ENCODE measurements around the gene DIS3. TPM values are rescaled to one million over a fixed set of nuclear protein-coding genes. Genes with fewer than 3 reads are reported as not detected.

DIS3 gene
- total and polyA plus RNA-seq, 2 of the 13 experiments (the other 11 are each of a cell fraction or from before 2014, with no cell fraction given), result 13.2 to 35.0 TPM

GRCh38 chr13:72792640-72793039, 10.9 kb upstream of the DIS3 start (continued):
- TF ChIP-seq, protein P1, sequence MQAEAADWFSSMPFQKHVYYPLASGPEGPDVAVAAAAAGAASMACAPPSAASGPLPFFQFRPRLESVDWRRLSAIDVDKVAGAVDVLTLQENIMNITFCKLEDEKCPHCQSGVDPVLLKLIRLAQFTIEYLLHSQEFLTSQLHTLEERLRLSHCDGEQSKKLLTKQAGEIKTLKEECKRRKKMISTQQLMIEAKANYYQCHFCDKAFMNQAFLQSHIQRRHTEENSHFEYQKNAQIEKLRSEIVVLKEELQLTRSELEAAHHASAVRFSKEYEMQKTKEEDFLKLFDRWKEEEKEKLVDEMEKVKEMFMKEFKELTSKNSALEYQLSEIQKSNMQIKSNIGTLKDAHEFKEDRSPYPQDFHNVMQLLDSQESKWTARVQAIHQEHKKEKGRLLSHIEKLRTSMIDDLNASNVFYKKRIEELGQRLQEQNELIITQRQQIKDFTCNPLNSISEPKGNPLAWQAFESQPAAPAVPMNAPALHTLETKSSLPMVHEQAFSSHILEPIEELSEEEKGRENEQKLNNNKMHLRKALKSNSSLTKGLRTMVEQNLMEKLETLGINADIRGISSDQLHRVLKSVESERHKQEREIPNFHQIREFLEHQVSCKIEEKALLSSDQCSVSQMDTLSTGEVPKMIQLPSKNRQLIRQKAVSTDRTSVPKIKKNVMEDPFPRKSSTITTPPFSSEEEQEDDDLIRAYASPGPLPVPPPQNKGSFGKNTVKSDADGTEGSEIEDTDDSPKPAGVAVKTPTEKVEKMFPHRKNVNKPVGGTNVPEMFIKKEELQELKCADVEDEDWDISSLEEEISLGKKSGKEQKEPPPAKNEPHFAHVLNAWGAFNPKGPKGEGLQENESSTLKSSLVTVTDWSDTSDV (CRISPR knock-in tag; IDR thresholded peaks at IDR 0.05), result no peak
- peak; percentile 69 for TF ChIP-seq GATAD2A (CRISPR knock-in tag; IDR thresholded peaks at IDR 0.05)
- TF ChIP-seq NR1H2 (CRISPR knock-in tag; IDR thresholded peaks at IDR 0.05; ENCODE audit: borderline replicate concordance, low read depth), result peak; percentile 74; the same call in 1 of the 2 replicates
- no peak for TF ChIP-seq ZNF761 (CRISPR knock-in tag; conservative IDR thresholded peaks at IDR 0.05)
- TF ChIP-seq ZNF138 (CRISPR knock-in tag; IDR thresholded peaks at IDR 0.05; ENCODE audit: low read depth), result no peak
- TF ChIP-seq ZBTB34 (CRISPR knock-in tag; IDR thresholded peaks at IDR 0.05), result no peak
- no peak for TF ChIP-seq ZKSCAN5 (CRISPR knock-in tag; IDR thresholded peaks at IDR 0.05)
- TF ChIP-seq PRMT3 (CRISPR knock-in tag; IDR thresholded peaks at IDR 0.05; ENCODE audit: borderline replicate concordance, low read depth), result no peak
- no peak for TF ChIP-seq KDM5A (IDR thresholded peaks at IDR 0.05; ENCODE audit: borderline replicate concordance, low read length)
- TF ChIP-seq TBL1XR1 (IDR thresholded peaks at IDR 0.05; ENCODE audit: borderline replicate concordance, low read length, partially characterized antibody), result no peak
- no peak for TF ChIP-seq CCDC6 (CRISPR knock-in tag; IDR thresholded peaks at IDR 0.05)
- TF ChIP-seq JUND (CRISPR knock-in tag; IDR thresholded peaks at IDR 0.05), result no peak
- no peak for TF ChIP-seq CHD4 (IDR thresholded peaks at IDR 0.05; ENCODE audit: borderline replicate concordance, low read length)
- no peak for TF ChIP-seq SNAI1 (CRISPR knock-in tag; IDR thresholded peaks at IDR 0.05; ENCODE audit: borderline replicate concordance)
- TF ChIP-seq ZNF503 (CRISPR knock-in tag; IDR thresholded peaks at IDR 0.05), result no peak
- peak; percentile 82 for TF ChIP-seq CEBPG (CRISPR knock-in tag; IDR thresholded peaks at IDR 0.05)
- no peak for TF ChIP-seq ZFY (CRISPR knock-in tag; IDR thresholded peaks at IDR 0.05)
- TF ChIP-seq ZBTB37 (CRISPR knock-in tag; IDR thresholded peaks at IDR 0.05), result no peak
- no peak for TF ChIP-seq XBP1 (CRISPR knock-in tag; IDR thresholded peaks at IDR 0.05)
- peak; percentile 36; the same call in 1 of the 2 replicates for TF ChIP-seq ZGPAT (CRISPR knock-in tag; IDR thresholded peaks at IDR 0.05)
- no peak for TF ChIP-seq BRD4 (CRISPR knock-in tag; IDR thresholded peaks at IDR 0.05)

Data from HepG2 (cell line).